ENCODE measurements around the gene SMARCB1.
"Not testable (repeated sequence)": the region's sequence is repeated elsewhere in the genome, so short reads cannot be mapped to it uniquely, and the experiment has no call there.

The SMARCB1 gene

DNA sequence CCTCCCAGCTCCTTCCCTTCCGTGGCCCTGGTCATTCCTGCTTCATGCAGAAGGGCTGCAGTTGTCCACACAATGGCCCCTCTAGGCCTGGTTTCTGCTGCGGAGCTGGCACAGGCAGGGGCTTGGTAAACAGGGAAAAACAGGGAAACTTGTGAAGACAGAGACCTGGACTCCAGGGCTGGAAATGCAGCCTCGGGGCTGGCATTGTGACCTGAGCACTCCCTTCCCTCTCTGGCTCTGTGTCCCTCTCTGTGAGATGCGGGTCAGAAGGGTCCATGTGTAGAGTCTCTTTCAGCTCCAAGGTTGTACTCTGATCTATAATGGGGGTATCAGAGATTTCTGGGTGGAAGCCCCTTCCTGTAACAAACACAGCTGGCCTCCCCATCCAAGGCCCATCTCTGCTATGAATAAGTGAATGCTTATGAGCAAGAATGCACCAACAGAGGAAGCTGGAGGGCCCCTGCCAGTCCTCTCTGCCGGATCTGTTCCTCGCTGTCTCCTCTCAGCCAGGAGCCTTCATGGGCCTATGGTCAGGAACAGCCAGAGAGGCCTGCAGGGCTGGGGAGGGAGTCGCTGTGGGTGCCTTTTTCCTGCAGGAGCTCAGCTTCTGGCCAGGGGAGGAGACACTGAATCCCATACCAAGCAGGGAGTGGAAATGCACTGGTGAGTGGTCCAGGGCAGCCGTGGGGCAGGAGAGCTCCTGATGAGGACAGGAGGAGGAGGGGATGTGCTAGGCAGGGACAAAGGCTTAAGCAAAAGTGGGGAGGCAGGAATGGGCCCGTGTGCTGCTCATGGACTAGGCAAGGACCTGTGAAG lies 58.7 kb downstream of the SMARCB1 start:
- no peak for DNase-seq (ENCODE audit: low read depth, low spot score)

GRCh38 chr22:23846081-23846469 lies 59.3 kb downstream of the SMARCB1 start:
- DNase-seq (ENCODE audit: low read depth, low spot score) = no peak

GRCh38 chr22:23847310-23847920 lies 60.6 kb downstream of the SMARCB1 start:
- DNase-seq (ENCODE audit: low read depth, low spot score) = no peak

DNA sequence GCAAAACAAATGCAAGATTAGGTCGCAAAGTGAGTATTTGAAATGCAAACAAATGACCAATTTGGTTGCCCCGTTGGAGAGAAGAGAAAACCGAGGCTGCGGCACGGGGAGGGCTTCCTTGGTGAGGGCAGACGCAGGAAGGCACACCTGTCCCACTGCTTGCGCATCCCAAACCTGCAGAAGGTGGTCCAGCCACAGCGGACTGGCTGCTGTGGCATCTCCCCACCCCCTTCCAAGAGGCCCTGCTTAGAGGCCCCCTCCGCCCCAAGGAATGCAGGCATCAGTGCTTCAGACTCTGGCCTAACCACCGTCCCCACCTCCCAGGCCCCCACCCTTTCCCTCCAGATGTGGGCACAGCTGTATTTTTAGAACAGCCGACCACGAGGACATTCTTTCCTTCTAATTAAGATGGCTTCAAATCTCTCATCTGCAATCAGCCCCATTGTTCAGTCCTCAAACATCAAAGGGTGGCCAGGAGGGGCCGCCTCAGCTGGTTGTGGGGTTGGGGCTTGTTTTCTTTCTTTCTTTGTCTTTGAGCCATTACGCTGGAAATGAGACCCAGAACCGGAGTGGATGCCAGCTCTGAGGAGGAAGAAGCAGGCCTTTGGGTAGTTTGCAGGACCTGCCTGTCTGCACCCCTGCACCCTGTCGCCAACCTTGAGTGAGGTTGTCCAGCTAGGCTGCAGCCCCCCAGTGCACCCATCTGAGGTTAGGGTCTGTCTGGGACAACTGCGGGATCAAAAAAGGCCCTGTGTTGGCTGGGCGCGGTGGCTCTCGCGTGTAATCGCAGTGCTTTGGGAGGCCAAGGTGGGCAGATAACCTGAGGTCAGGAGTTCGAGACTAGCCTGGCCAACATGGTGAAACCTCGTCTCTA lies 61.5 kb downstream of the SMARCB1 start:
- DNase-seq (ENCODE audit: low read depth, low spot score) = no peak

- no peak for DNase-seq (ENCODE audit: low read depth, low spot score)
Measured at GRCh38 chr22:23849009-23850006, 62.5 kb downstream of the SMARCB1 start.

GRCh38 chr22:23850136-23850611 lies 63.4 kb downstream of the SMARCB1 start:
- DNase-seq (ENCODE audit: low read depth, low spot score) = no peak

GRCh38 chr22:23856721-23857605 lies 70.2 kb downstream of the SMARCB1 start:
- no peak for DNase-seq (ENCODE audit: low read depth, low spot score)

DNA sequence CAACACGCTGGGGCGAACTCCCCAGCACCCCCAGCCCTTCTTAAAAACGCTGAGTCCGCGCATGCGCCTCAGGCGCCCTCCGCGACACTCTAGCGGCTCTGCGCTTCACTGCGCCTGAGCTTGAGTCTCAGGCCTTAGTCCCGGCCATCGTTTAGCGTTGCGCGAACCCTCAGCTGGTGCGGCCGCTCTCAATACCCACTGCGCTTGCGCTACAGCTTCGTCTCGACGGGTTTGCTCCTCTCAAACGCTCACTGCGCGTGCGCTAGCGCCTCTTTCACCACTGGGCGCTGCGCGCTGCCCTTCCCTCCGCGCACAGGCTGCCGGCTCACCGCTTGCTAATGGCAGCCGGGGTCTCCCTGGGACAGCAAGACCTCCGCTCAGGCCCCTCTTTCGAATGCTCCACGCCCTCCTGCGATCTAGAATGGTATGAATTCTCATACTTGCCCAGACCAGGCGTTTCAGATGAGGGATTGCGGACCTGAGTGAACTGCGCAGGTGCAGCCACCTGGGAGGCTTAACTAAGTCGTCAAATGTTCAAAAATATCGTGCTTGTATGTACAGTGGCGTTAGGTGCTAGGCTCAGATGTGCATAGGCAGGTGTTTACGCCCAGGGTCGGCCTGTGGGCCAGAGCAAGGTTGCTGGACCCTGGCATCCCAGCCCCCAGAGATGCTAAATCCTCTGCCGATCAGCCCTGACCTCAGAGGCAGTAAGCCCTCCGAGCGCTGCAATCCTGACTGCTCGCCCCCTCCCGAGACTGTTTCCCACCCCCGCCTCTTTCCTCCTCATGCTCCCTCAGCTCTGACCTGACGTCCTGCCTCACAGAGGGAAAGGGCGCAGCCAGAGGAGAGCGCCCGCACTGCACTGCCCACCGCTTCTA lies 71.1 kb downstream of the SMARCB1 start, which contains the start of gene SLC2A11:
Gene SLC2A11 (plus strand): TSS at position 270 of the 878 bp plus-strand sequence. CDS start 125 bp downstream, at position 395.
- DNase-seq (ENCODE audit: low read depth, low spot score) = peak; percentile 96

- DNase-seq (ENCODE audit: low read depth, low spot score) = no peak
Measured at GRCh38 chr22:23858484-23858815, 71.7 kb downstream of the SMARCB1 start.

DNA sequence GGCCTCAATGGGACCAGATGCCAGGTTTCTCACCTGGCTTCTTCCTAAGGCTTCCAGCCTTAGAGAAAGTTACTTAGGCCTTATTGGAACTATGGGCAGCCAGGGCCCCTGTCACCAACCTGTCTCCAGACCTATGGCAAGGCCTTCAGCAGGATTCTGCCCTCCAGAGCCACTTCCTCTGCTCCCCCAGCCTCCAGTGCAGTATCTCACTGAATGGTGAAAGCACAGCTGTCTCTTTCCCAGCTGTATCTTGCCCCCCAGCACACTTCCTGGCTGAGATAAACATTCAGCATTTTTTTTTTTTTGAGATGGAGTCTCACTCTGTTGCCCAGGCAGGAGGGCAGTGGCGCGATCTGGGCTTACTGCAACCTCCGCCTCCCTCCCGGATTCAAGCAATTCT lies 72.4 kb downstream of the SMARCB1 start:
- DNase-seq (ENCODE audit: low read depth, low spot score) = no peak

- not testable (repeated sequence) for DNase-seq (ENCODE audit: low read depth, low spot score)
Measured at GRCh38 chr22:23860187-23860586, 73.4 kb downstream of the SMARCB1 start.

DNA sequence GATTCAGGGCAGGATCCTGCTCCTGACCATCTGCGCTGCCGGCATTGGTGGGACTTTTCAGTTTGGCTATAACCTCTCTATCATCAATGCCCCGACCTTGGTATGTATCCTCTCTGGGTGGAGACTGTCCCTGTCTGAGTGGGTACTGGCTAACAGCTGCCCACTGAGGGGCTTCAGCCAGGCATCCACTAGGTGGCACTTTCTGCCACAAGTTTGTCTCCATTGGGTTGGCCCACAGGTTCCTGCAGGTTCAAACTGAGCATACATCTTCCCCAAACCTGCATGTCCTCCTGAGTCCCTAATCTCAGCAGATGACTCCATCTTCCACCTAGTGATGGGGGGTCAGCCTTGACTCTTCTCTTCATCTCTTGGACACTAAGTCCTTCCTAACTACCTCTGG lies 75.3 kb downstream of the SMARCB1 start:
- no peak for DNase-seq (ENCODE audit: low read depth, low spot score)

- not testable (repeated sequence) for DNase-seq (ENCODE audit: low read depth, low spot score)
Measured at GRCh38 chr22:23864499-23865154, 77.9 kb downstream of the SMARCB1 start.

GRCh38 chr22:23868580-23868979 lies 81.8 kb downstream of the SMARCB1 start:
- no peak for DNase-seq (ENCODE audit: low read depth, low spot score)

DNA sequence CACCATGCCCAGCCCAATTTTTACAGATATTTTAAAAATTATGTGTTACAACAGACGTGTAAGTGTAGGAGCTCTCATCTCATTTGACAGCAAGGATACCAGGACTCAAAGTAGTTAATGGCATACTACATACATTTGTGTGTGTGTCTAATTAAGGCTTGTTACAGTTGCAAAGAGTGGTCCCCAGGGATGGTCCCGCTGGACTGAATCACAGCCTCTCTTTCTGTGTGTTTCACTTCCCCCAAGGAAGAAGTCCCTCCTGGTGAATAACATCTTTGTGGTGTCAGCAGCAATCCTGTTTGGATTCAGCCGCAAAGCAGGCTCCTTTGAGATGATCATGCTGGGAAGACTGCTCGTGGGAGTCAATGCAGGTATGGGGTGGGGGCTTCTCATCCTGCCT lies 88.1 kb downstream of the SMARCB1 start:
- no peak for DNase-seq (ENCODE audit: low read depth, low spot score)

DNA sequence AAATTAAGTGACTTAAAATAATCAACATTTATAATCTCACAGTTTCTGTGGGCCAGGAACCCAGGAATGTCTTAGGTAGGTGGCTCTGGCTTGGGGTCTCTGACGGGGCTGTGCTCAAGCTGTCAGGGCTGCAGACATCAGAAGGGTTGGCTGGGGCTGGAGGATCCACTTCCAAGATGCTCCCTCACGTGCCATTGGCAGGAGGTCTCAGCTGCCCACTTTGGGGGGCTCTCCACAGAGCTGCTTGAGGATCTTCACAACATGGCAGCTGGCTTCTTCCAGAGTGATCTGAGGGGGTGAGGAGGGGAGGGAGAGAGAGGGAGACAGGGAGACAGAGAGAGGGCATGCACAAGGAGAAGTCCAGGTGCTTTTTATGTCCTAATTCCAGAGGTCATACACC lies 89.0 kb downstream of the SMARCB1 start:
- DNase-seq (ENCODE audit: low read depth, low spot score) = no peak

DNA sequence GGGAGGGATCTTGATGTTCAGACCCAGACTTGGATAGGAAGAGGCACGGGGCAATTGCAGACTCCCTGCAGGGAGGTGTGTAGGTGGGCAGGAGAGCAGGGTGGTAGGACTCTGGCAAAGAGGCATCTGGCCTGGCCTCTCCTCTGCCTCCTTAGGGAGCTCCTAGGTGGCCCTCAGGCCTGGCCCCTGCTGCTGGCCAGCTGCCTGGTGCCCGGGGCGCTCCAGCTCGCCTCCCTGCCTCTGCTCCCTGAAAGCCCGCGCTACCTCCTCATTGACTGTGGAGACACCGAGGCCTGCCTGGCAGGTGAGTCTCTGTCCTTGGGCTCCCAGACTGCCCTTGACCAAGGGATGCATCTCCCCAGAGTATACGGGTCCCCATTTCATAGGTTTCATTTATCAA lies 90.8 kb downstream of the SMARCB1 start:
- DNase-seq (ENCODE audit: low read depth, low spot score) = no peak

- no peak for DNase-seq (ENCODE audit: low read depth, low spot score)
Measured at GRCh38 chr22:23878219-23878618, 91.5 kb downstream of the SMARCB1 start.
